Measurements from ENCODE around the gene MAP6D1.

- TF ChIP-seq, protein P1, sequence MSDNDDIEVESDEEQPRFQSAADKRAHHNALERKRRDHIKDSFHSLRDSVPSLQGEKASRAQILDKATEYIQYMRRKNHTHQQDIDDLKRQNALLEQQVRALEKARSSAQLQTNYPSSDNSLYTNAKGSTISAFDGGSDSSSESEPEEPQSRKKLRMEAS (CRISPR knock-in tag; IDR thresholded peaks at IDR 0.05): no peak
- TF ChIP-seq SREBF2 (CRISPR knock-in tag; IDR thresholded peaks at IDR 0.05): no peak
- TF ChIP-seq EZH2 (IDR thresholded peaks at IDR 0.05; ENCODE audit: borderline replicate concordance, low read depth, low read length): no peak
Observed at GRCh38 chr3:183815563-183815940, 9.8 kb downstream of the MAP6D1 start.
